ENCODE results near the gene GRAP2.

The GRAP2 gene

GRCh38 chr22:39926753-39927152 is 25.9 kb downstream of the GRAP2 start:
- no peak for FAIRE-seq

DNA sequence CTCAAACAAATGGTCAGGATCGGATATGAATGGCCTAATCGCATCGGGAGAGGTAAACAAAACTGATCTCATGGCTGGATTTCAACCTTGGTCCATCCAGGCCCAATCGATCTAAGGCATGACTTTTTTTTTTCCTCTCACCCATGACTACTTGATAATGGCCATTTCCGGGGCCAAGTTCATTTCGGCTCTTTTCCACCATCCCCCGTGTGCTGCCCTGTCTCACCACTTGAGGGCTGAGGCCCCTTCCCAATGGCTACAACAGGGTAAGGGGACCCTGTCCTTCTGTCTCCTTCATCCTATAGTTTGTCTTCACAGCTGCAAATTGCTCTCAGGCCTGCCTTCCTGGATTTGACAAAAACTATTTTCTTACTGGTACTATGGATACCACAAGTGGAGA is 26.7 kb downstream of the GRAP2 start:
- no peak for FAIRE-seq

DNA sequence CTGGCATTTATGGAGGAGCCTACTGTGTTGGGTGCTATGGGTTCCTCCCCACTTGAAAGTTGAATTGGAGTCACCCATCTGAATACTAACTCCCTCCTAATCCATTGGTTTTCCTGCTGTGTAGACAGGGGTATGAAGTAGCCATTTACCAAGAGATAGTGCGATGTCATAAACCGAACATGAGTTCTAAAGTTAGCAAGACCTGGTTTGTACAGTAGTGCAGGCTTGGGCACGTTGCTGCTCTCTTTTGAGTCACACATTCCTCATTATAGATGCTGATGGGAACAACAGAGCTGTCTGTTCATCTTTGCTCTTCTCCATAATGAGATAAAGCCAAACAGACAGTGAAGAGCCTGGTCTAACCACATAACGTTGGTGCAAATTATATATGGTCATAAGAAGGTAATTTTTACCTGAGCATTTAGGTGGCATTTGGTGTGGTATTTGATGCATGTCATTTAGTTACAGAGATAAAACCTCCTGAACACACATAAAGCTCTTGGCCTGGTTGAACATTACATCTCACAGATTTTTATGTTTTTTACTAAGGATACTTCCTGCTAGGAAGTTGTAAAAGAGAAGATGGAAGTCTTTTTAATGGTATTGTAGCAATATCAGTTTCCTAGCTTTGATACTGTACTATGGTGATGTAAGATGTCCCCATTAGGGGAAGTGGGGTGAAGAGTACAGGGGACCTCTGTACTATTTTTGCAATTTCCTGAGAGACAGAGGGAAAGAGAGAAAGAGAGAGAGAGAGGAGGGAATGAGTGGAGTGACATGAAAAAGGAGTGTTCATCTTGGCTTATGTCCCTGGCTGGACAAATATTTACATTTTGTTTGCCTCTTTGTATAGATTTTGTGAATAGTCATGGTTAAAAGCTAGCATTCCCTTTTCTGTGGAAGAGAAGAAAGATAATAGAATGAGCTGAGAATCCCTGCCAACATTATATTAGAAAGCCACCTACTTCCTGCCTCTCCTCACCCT is 27.9 kb downstream of the GRAP2 start:
- FAIRE-seq, result no peak

GRCh38 chr22:39931251-39931650 is 30.4 kb downstream of the GRAP2 start:
- no peak for FAIRE-seq

DNA sequence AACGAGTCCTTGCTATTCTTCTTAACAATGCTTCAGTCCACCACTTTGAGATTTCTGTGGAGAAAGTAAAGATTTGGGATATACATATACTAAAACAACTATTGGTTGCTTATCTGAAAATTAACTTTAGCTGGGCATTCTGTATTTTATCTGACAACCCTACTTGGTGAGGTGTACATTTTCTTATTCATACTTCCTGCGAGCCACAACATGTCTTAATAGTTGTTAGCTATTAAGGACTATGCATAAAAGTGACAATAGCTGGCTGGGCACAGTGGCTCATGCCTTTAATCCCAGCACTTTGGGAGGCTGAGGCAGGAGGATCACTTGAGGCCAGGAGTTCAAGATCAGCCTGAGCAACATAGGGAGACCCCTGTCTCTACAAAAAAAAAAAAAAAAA is 31.3 kb downstream of the GRAP2 start:
- FAIRE-seq, result no peak

DNA sequence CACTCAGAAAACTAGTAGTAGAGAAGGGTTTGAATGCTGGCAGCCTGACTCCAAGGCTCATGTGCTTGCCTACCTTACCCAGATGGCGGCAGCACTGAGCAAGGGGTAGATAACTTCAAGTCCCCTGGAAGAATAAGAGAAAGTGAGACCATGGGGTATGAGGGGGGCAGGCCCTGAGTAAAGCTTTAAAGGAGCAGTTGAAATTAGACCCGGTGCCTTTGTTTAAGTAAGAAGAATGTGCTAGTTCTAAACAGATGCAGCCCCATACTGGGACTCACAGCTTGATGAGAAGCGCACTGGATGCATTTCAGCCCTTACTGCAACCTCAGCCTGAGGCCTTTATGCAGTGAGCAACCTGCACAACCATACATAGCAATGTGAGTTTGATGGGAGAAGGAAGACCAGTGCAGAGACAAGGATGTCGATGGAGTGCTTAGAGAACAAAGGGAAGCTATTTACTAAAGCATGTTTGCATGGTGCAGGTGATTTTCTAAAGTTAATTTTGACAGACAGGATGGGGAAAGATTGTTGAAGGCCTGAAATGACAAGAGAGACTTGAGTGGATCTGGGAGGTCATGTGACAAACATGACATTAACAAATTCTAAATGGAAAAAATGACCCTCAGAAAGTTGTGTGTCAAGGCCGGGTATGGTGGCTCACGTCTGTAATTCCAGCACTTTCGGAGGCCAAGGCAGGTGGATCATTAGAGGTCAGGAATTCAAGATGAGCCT is 32.2 kb downstream of the GRAP2 start:
- FAIRE-seq, result no peak

DNA sequence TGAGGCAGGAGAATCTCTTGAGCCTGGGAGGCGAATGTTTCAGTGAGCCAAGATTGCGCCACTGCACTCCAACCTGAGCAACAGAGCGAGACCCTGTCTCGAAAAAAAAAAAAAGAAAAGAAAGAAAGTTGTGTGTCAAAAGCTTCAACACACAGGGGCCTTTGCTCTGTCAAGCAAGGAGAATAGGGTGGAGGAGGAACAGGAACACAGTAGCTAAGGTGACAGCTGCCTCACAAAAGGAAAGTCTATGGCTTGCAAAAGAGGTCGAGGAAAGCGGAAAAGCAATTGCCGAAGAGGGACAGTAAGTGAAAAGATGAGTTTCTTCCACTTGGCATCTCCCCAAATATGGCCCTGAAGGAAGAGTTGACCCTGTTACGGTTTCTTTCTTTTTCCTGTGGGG is 32.9 kb downstream of the GRAP2 start:
- no peak for FAIRE-seq

GRCh38 chr22:39935116-39935515 is 34.2 kb downstream of the GRAP2 start:
- no peak for FAIRE-seq

GRCh38 chr22:39935612-39936011 is 34.7 kb downstream of the GRAP2 start:
- FAIRE-seq, result peak; percentile 30

DNA sequence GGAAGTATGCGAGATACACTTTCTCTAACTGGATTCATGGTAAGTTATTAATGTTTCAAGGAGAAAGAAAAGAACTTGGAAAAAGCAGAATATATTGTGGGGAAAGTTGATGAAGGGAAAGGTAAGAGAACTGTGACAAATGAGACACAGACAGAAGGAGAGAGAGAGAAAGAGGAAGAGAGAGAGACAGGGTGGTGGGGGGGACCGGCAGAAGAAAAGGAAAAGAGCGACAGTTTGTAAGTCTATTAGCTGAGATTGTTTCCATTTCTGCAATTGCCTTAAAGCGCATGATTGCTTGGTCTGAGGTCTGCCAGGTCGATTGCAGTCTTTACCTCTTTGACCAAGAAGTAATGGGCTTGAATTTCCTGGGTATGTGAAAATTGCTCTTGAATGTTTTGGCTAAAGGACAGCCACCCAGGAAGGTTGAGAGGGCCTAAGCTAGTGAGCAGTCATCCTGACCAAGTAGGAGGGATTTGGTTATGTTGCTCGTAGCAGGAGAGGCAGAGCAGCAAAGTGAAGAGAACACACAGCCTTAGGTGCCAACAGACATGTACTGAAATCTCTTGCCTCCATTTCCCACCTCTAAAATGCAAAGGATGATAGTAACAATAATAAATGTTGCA is 35.8 kb downstream of the GRAP2 start:
- FAIRE-seq, result no peak

GRCh38 chr22:39937906-39938305 is 37.0 kb downstream of the GRAP2 start:
- no peak for FAIRE-seq

DNA sequence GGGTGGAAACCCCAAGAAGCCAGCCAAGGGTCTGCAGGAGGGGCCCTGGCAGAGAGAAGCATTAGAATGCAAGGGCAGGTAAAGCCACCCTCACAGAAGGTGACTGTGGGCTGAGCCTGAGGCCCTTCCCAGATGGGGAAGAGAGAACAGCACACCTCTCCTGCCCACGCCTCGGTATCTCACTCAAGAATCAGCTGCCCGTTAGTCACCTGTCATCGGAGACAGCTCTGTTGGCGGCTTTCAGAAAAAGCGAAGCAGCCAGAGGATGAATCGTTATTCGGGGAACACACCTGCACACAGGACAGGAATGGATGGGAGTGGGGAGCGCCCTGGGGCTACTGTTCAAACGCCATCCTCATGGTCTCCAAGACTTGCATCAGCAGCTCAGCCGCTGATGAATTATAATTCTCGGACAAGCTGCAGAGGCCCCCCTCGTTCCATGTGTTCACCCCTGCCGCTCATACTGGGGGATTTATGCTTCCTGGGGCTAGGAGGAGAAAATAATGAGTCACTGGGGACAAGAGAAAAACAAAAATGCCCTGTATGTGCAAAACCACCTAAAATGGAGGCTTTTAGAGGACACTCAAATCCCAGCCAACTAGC is 37.7 kb downstream of the GRAP2 start:
- FAIRE-seq, result no peak

- no peak for FAIRE-seq
Observed at GRCh38 chr22:39939830-39940229, 38.9 kb downstream of the GRAP2 start.

GRCh38 chr22:39940757-39941305 is 39.9 kb downstream of the GRAP2 start:
- no peak for FAIRE-seq

GRCh38 chr22:39941601-39942000 is 40.7 kb downstream of the GRAP2 start:
- peak; percentile 89 for FAIRE-seq

DNA sequence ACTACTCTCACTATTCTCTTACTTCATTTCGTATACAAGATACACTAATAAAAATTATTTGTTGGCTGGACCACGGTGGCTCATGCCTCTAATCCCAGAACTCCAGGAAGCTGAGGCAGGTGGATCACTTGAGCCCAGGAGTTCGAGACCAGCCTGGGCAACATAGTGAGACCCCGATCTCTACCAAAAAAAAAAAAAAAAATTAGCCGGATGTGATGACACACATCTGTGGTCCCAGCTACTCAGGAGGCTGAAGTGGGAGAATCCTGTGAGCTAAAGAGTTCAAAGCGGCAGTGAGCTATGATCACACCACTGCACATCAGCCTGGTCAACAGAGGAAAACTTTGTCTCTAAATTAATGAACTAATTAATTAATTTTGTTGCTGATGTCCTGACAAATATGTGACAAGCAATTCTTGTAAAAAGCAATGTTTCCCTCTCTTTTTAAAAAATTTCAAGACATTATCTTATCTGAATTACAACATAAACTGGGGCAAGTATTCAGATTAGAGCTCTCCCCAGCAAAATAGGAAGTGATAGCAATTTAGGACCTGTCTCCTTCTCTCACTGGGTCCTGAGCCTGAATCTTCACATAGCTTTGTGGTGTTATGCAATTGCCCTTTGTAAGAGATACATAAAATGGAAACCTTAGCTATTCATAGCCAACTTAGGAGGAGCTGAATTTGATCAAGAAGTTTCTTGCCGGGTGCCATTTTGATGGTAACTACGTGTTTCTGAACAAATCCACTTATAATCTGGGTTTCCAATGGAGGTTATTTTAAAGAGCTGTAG is 41.8 kb downstream of the GRAP2 start:
- no peak for FAIRE-seq

GRCh38 chr22:39943337-39943736 is 42.5 kb downstream of the GRAP2 start:
- no peak for FAIRE-seq

- no peak for FAIRE-seq
Observed at GRCh38 chr22:39943953-39944872, 43.3 kb downstream of the GRAP2 start.

GRCh38 chr22:39946126-39946502 is 45.2 kb downstream of the GRAP2 start:
- no peak for FAIRE-seq

- FAIRE-seq, result no peak
Observed at GRCh38 chr22:39946503-39947219, 45.8 kb downstream of the GRAP2 start.
